Kidney (tissue), 14 donors: ENCODE measurements around the gene TOP2A. TPM values are rescaled to one million over a fixed set of nuclear protein-coding genes. Genes with fewer than 3 reads are reported as not detected.

Source experiments
- DNase-seq, 5 donors: peaks; one replicate each; pipeline ENCODE4 v3.0.0-alpha.2; 2013 to 2020
- FAIRE-seq: peaks from 2 replicates; lab custom pipeline; 2012; peaks lifted over from hg19 to GRCh38; lab: Jason Lieb, UNC
- H3K27ac ChIP-seq, 2 donors: one replicate each; pipeline ENCODE4 v1.7.0; 2013; ENCODE audit warnings: low read depth in 2 of 2, low read length in 2 of 2, inconsistent platforms in 1 of 2
- H3K27me3 ChIP-seq: one replicate; pipeline ENCODE4 v1.7.1; 2013; ENCODE audit warnings: low read length, inconsistent platforms; ENCODE audit not compliant: control insufficient read depth, insufficient read depth
- H3K36me3 ChIP-seq, 3 donors: one replicate each; pipeline versions ENCODE4 v1.7.0 to v1.7.1; 2013; ENCODE audit warnings: low read length in 3 of 3, control low read depth in 1 of 3, inconsistent platforms in 1 of 3; ENCODE audit not compliant: insufficient read depth in 3 of 3, control insufficient read depth in 2 of 3
- H3K4me1 ChIP-seq, 3 donors: one replicate each; pipeline versions ENCODE4 v1.7.0 to v1.7.1; 2013; ENCODE audit warnings: low read length in 3 of 3, inconsistent platforms in 1 of 3, low read depth in 1 of 3; ENCODE audit not compliant: control insufficient read depth in 2 of 3, insufficient read depth in 2 of 3
- H3K4me3 ChIP-seq, 3 donors: one replicate each; pipeline versions ENCODE4 v1.7.0 to v1.8.1; 2013; ENCODE audit warnings: low read length in 3 of 3, control low read depth in 1 of 3, inconsistent platforms in 1 of 3
- H3K9ac ChIP-seq, 3 donors: one replicate each; pipeline versions ENCODE4 v1.7.0 to v1.7.1; 2013; ENCODE audit warnings: low read length in 3 of 3, control low read depth in 1 of 3, inconsistent platforms in 1 of 3
- H3K9me3 ChIP-seq, 3 donors: one replicate each; pipeline versions ENCODE4 v1.7.0 to v1.7.1; 2013; ENCODE audit warnings: low read length in 3 of 3, control low read depth in 1 of 3, inconsistent platforms in 1 of 3; ENCODE audit not compliant: control insufficient read depth in 2 of 3, insufficient read depth in 1 of 3
- intact Hi-C: fragments of 100-400 bp; cut with DNase I; formaldehyde crosslinking; loops from one replicate; pipeline ENCODE4 v1.11.1; 2022
- polyA plus RNA-seq: library from polyadenylated mRNA; stranded (reverse); fragments of 350-450 nt; fragmentation: Illumina TruSeq; extraction: RNeasy Lipid Tissue Mini Kit (QIAGEN cat#74804); gene quantifications from one replicate; pipeline ENCODE4 v1.2.3, GENCODE V29; 2014; ENCODE audit warnings: low read depth, low replicate concordance; ENCODE audit not compliant: insufficient read depth
- total RNA-seq: library from RNA; stranded (reverse); fragmentation: NEBNext Ultra II Directional; extraction: Animal tissue kit (Norgen Biotek cat#: 25700); gene quantifications from one replicate; pipeline ENCODE4 v1.2.1, GENCODE V29; 2021
- TF ChIP-seq, protein P1 (sequence below): IDR thresholded peaks from 3 replicates; pipeline ENCODE4 v1.5.1; 2012; ENCODE audit warnings: mild to moderate bottlenecking, moderate library complexity, borderline replicate concordance; ENCODE audit not compliant: insufficient read depth; ENCODE audit errors: extremely low read depth
- donor health status: control.
- donor health status: control.
- donor health status: control.
- donor health status: control.
- donor health status: control.
- donor health status: DM: yes; HTN: yes; CAD: no.
- donor health status: Normal renal cell carcinoma (clear cell type).

Gene TOP2A
- total and polyA plus RNA-seq, 2 donors from 2014 or later, result 0.82 to 2.7 TPM

DNA sequence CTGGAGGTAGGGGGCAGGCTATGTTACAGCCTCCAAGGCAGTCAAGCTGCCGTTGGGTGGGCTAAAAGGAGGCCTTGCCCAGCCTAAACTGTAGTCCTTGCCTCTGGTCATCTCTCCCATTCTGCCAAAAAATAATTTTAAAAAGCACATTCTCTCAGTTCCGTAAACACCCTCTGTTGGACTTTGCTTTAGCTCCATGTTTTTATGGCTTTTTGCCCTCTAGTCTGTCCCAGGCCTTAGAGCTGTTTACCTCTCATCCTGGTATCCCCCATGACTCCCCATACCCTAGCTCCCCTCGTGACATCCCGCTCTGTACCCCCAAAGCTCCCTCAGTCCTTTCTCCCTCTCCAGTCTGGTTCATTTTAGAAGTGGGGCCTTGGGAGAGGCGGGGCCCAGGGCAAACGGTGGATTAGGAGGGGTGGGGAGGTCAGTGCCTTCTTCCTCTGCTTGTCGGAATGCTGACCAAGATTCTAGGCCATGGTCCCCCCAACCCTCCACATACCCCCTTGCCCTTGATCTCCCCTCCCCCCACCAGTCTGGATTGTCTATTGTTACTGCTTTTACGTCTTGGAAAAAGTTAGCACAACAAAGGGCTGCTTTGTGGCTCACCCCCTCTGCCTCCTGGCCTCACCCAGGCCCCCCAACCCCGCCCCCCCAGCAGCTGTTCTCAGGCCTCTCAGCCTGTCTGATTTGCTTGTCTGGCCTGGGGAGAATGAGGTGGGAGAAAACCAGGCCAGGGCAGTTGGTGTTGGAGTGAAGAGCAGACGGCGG, 71.5 kb downstream of the TOP2A start:
- peaks cover 3 to 19% (median 6%) of the 10 kb centered on the region in 3 donors for H3K36me3 ChIP-seq
- DNase-seq (peak in 1 of 5 donors; percentile 69), FAIRE-seq (no peak)
- TF ChIP-seq, protein P1, sequence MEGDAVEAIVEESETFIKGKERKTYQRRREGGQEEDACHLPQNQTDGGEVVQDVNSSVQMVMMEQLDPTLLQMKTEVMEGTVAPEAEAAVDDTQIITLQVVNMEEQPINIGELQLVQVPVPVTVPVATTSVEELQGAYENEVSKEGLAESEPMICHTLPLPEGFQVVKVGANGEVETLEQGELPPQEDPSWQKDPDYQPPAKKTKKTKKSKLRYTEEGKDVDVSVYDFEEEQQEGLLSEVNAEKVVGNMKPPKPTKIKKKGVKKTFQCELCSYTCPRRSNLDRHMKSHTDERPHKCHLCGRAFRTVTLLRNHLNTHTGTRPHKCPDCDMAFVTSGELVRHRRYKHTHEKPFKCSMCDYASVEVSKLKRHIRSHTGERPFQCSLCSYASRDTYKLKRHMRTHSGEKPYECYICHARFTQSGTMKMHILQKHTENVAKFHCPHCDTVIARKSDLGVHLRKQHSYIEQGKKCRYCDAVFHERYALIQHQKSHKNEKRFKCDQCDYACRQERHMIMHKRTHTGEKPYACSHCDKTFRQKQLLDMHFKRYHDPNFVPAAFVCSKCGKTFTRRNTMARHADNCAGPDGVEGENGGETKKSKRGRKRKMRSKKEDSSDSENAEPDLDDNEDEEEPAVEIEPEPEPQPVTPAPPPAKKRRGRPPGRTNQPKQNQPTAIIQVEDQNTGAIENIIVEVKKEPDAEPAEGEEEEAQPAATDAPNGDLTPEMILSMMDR, result no peak
- H3K27ac ChIP-seq, result peak overlapping the region; percentile 93 to 95
- H3K9me3 ChIP-seq, result no peaks in the 10 kb centered on the region
- H3K4me3 ChIP-seq, result peak overlapping the region; percentile 4 to 91 (median 81)
- H3K9ac ChIP-seq, result peak overlapping the region in 2 of 3 donors; percentile 65 to 98
- H3K27me3 ChIP-seq, result no peaks in the 10 kb centered on the region
- intact Hi-C loops, result no loop called here
- peaks cover 4 to 73% (median 57%) of the 10 kb centered on the region in 3 donors for H3K4me1 ChIP-seq

DNA sequence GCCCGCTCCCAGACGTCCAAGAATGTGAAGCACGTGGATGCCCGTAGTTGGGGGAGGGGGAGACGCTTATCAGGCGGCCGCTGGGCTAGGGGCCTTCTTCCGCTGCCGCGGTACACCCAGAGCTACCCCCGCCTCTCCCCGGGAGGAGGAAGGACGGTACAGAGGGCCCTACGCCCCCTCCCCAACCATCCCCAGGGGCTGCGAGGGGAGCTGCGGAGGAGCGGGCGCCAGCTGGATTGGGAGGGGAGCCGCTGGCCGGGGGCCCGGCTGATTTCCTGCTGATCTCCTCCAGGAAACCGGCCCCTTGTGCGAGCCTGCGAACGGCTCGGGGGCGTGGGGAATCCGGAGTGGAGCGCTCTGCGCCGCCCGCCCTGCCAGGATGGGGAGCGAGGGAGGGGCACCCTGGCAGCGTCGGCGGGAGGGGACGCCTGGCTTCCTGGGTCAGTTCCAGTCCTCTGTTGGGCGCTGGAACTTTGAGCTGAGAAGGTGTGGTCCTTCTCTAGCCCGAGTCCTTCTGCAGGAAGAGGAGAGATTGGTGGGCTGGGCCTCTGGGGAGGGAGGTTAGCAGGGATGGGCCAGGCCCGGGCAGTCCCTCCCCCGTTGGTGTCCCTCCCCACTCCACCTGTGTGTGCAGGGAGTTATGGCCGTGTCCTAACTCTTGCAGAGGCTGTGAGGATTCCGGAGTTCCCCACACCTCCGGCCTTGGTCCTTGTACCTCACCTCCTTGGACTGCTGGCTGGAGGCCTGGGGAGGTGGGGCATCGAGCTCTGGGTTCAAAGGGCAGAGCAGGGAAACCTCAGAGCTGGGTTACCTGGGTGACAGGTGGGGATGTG, 72.3 kb downstream of the TOP2A start:
- FAIRE-seq (no peak), DNase-seq (peak; percentile 81 to 94 (median 89))
- Histone ChIP-seq H3K27ac (peak overlapping the region; percentile 93 to 95), H3K36me3 (peaks cover 3 to 19% (median 6%) of the 10 kb centered on the region in 3 donors), H3K4me1 (peaks cover 9 to 68% (median 58%) of the 10 kb centered on the region in 3 donors), H3K4me3 (peak overlapping the region; percentile 23 to 91 (median 81)), H3K9me3 (no peaks in the 10 kb centered on the region), H3K9ac (peak overlapping the region in 2 of 3 donors; percentile 65 to 98), H3K27me3 (no peaks in the 10 kb centered on the region)
- intact Hi-C loops, result no loop called here
- TF ChIP-seq, protein P1, result no peak

DNA sequence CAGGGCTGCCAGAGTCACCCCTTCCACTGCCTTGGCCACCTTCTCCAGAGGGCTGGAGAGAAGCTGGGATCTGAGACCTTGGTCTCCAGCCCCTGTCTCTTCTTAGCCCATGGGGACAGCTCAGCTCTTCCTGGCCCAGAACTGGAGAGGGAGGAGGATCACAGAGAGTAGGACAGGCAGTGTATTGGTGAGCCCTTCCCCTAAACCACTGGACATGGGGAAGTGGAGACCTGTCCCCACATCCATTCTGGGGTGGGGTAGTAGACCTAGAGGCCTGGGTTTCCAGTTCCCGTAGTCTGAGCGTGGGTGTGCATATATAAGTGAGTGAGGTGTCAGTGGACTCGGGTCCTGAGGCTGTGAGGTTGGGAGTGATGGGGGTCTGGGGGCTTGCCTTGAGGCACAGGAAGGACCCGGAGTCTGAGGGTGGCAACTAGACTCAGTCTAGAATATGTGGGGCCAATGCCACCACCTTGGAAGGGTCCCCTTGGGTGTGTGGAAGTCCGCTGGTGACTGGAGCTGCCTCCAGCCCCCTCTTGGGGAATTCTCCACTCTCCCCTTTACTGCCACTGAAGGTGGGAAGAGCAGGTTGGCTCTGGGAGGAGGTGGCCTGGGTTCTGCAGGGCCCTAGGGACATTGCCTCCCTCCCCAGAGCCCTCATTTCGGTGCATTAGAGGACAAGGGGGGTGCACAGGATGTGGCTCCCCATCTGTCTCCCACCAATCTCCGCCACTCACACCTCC, 73.1 kb downstream of the TOP2A start:
- Histone ChIP-seq H3K4me1 (peaks cover 5 to 60% (median 54%) of the 10 kb centered on the region in 3 donors), H3K9me3 (no peaks in the 10 kb centered on the region), H3K9ac (peak overlapping the region in 2 of 3 donors; percentile 61 to 98), H3K27ac (peak overlapping the region; percentile 93 to 95), H3K36me3 (peaks cover 0 to 12% (median 2%) of the 10 kb centered on the region in 3 donors), H3K27me3 (no peaks in the 10 kb centered on the region), H3K4me3 (peak overlapping the region; percentile 23 to 91 (median 81))
- TF ChIP-seq, protein P1, result no peak
- FAIRE-seq, result no peak
- peak in 1 of 5 donors; percentile 59 for DNase-seq
- intact Hi-C loops, result no loop called here
